Activated T-helper 17 cell treated with anti-CD3 and anti-CD28 coated beads, Interleukin-2, amount 50 U/mL, for 72 hours (primary cell): ENCODE data around the gene SIN3A. TPM values are rescaled to one million over a fixed set of nuclear protein-coding genes. Genes with fewer than 3 reads are reported as not detected.

ENCODE experiments used
- ATAC-seq: fragments of 150-1000 bp; cut with Tn5 transposase; replicated peaks from 2 replicates; pipeline ENCODE4 v1.10.0; 2021; ENCODE audit warnings: mild to moderate bottlenecking, moderate library complexity
- H3K27ac Mint-ChIP-seq: one replicate; pipeline ENCODE4 v1.8.0; 2022; ENCODE audit warnings: mixed read lengths
- H3K27me3 Mint-ChIP-seq: one replicate; pipeline ENCODE4 v1.8.0; 2022; ENCODE audit warnings: mixed read lengths
- H3K36me3 Mint-ChIP-seq: one replicate; pipeline ENCODE4 v1.8.0; 2022; ENCODE audit warnings: low read depth, mild to moderate bottlenecking, mixed read lengths
- H3K4me1 Mint-ChIP-seq: one replicate; pipeline ENCODE4 v1.8.0; 2022; ENCODE audit warnings: mixed read lengths
- H3K4me3 Mint-ChIP-seq: one replicate; pipeline ENCODE4 v1.8.0; 2022; ENCODE audit warnings: mild to moderate bottlenecking, mixed read lengths
- H3K9me3 Mint-ChIP-seq: one replicate; pipeline ENCODE4 v1.8.0; 2022; ENCODE audit warnings: mixed read lengths
- total RNA-seq, 2 donors: library from RNA; stranded (reverse); gene quantifications; one replicate each; pipeline ENCODE4 v1.2.3, GENCODE V29; 2022

SIN3A gene
- total RNA-seq, 2 donors from 2014 or later, result 82.3 to 96.6 TPM

- Mint-ChIP-seq H3K4me3 (no peak overlapping the region), H3K27ac (no peak overlapping the region), H3K9me3 (no peaks in the 10 kb centered on the region), H3K4me1 (no peaks in the 10 kb centered on the region), H3K27me3 (no peaks in the 10 kb centered on the region), H3K36me3 (peaks cover 43% of the 10 kb centered on the region)
- no peak for ATAC-seq
Measured at GRCh38 chr15:75361361-75361988, 90.0 kb downstream of the SIN3A start.

- Mint-ChIP-seq H3K36me3 (peaks cover 48% of the 10 kb centered on the region), H3K27ac (peak overlapping the region; percentile 41), H3K27me3 (no peaks in the 10 kb centered on the region), H3K4me3 (no peak overlapping the region), H3K9me3 (no peaks in the 10 kb centered on the region), H3K4me1 (no peaks in the 10 kb centered on the region)
- ATAC-seq, result no peak
Measured at GRCh38 chr15:75360856-75361255, 90.6 kb downstream of the SIN3A start.

- H3K4me3 Mint-ChIP-seq, result no peak overlapping the region
- peak overlapping the region; percentile 41 for H3K27ac Mint-ChIP-seq
- peaks cover 48% of the 10 kb centered on the region for H3K36me3 Mint-ChIP-seq
- peak; percentile 31 for ATAC-seq
- no peaks in the 10 kb centered on the region for H3K4me1 Mint-ChIP-seq
- no peaks in the 10 kb centered on the region for H3K27me3 Mint-ChIP-seq
- H3K9me3 Mint-ChIP-seq, result no peaks in the 10 kb centered on the region
Measured at GRCh38 chr15:75360391-75360790, 91.1 kb downstream of the SIN3A start.

- peaks cover 41% of the 10 kb centered on the region for H3K36me3 Mint-ChIP-seq
- no peaks in the 10 kb centered on the region for H3K27me3 Mint-ChIP-seq
- H3K4me1 Mint-ChIP-seq, result no peaks in the 10 kb centered on the region
- no peak overlapping the region for H3K4me3 Mint-ChIP-seq
- no peaks in the 10 kb centered on the region for H3K9me3 Mint-ChIP-seq
- no peak overlapping the region for H3K27ac Mint-ChIP-seq
- no peak for ATAC-seq
Measured at GRCh38 chr15:75359537-75360250, 91.8 kb downstream of the SIN3A start.

- no peak for ATAC-seq
- Mint-ChIP-seq H3K4me3 (no peak overlapping the region), H3K4me1 (no peaks in the 10 kb centered on the region), H3K27me3 (no peaks in the 10 kb centered on the region), H3K36me3 (peaks cover 33% of the 10 kb centered on the region), H3K9me3 (no peaks in the 10 kb centered on the region), H3K27ac (no peak overlapping the region)
Measured at GRCh38 chr15:75358771-75359536, 92.5 kb downstream of the SIN3A start.

GRCh38 chr15:75357976-75358673 is 93.4 kb downstream of the SIN3A start:
- no peak overlapping the region for H3K27ac Mint-ChIP-seq
- ATAC-seq, result no peak
- H3K36me3 Mint-ChIP-seq, result peaks cover 27% of the 10 kb centered on the region
- no peaks in the 10 kb centered on the region for H3K9me3 Mint-ChIP-seq
- H3K4me1 Mint-ChIP-seq, result no peaks in the 10 kb centered on the region
- H3K27me3 Mint-ChIP-seq, result no peaks in the 10 kb centered on the region
- no peak overlapping the region for H3K4me3 Mint-ChIP-seq

- H3K4me1 Mint-ChIP-seq, result no peaks in the 10 kb centered on the region
- no peak for ATAC-seq
- H3K27ac Mint-ChIP-seq, result no peak overlapping the region
- no peak overlapping the region for H3K4me3 Mint-ChIP-seq
- H3K9me3 Mint-ChIP-seq, result no peaks in the 10 kb centered on the region
- H3K27me3 Mint-ChIP-seq, result no peaks in the 10 kb centered on the region
- H3K36me3 Mint-ChIP-seq, result peaks cover 24% of the 10 kb centered on the region
Measured at GRCh38 chr15:75356517-75356916, 95.0 kb downstream of the SIN3A start.

GRCh38 chr15:75356006-75356405 is 95.5 kb downstream of the SIN3A start:
- H3K27me3 Mint-ChIP-seq, result no peaks in the 10 kb centered on the region
- peaks cover 24% of the 10 kb centered on the region for H3K36me3 Mint-ChIP-seq
- no peaks in the 10 kb centered on the region for H3K9me3 Mint-ChIP-seq
- peaks cover under 1% of the 10 kb centered on the region for H3K4me1 Mint-ChIP-seq
- no peak overlapping the region for H3K4me3 Mint-ChIP-seq
- no peak for ATAC-seq
- H3K27ac Mint-ChIP-seq, result no peak overlapping the region

- Mint-ChIP-seq H3K4me3 (no peak overlapping the region), H3K27me3 (no peaks in the 10 kb centered on the region), H3K9me3 (no peaks in the 10 kb centered on the region), H3K4me1 (peaks cover 7% of the 10 kb centered on the region), H3K27ac (no peak overlapping the region), H3K36me3 (peaks cover 25% of the 10 kb centered on the region)
- ATAC-seq, result no peak
Measured at GRCh38 chr15:75355369-75355768, 96.1 kb downstream of the SIN3A start.

GRCh38 chr15:75354454-75354853 is 97.0 kb downstream of the SIN3A start:
- Mint-ChIP-seq H3K4me1 (peaks cover 16% of the 10 kb centered on the region), H3K27me3 (no peaks in the 10 kb centered on the region), H3K4me3 (no peak overlapping the region), H3K36me3 (peaks cover 35% of the 10 kb centered on the region), H3K9me3 (peaks cover 7% of the 10 kb centered on the region), H3K27ac (no peak overlapping the region)
- ATAC-seq, result no peak

- peaks cover 32% of the 10 kb centered on the region for H3K36me3 Mint-ChIP-seq
- H3K27ac Mint-ChIP-seq, result peak overlapping the region; percentile 36
Measured at GRCh38 chr15:75353604-75354003, 97.9 kb downstream of the SIN3A start.

GRCh38 chr15:75352186-75353080 is 99.1 kb downstream of the SIN3A start:
- Mint-ChIP-seq H3K9me3 (peaks cover 7% of the 10 kb centered on the region), H3K4me1 (peaks cover 16% of the 10 kb centered on the region), H3K27me3 (no peaks in the 10 kb centered on the region), H3K27ac (no peak overlapping the region), H3K36me3 (peaks cover 23% of the 10 kb centered on the region), H3K4me3 (no peak overlapping the region)
- ATAC-seq, result no peak

More at GRCh38 chr15:75353604-75354003, 97.9 kb downstream of the SIN3A start:
- Mint-ChIP-seq H3K4me1 (peaks cover 16% of the 10 kb centered on the region), H3K27me3 (no peaks in the 10 kb centered on the region), H3K9me3 (peaks cover 7% of the 10 kb centered on the region), H3K4me3 (no peak overlapping the region)
- no peak for ATAC-seq

GRCh38 chr15:75350601-75351361 is 100.7 kb downstream of the SIN3A start:
- Mint-ChIP-seq H3K9me3 (peaks cover 7% of the 10 kb centered on the region), H3K4me1 (peaks cover 21% of the 10 kb centered on the region), H3K27me3 (no peaks in the 10 kb centered on the region), H3K27ac (peak overlapping the region; percentile 91), H3K4me3 (peak overlapping the region; percentile 66), H3K36me3 (peaks cover 16% of the 10 kb centered on the region)
- ATAC-seq, result no peak
